ENCODE measurements around the gene SMC1B. TPM values are rescaled to one million over a fixed set of nuclear protein-coding genes. Genes with fewer than 3 reads are reported as not detected.

Gene SMC1B
- total RNA-seq, 1 experiment from 2014 or later = not detected

- TSS peak; percentile 24 for BruUV-seq (replicated peaks)
These were observed 71.9 kb downstream of the SMC1B start for GRCh38 chr22:45341498-45341897.

GRCh38 chr22:45340323-45340722, 73.1 kb downstream of the SMC1B start:
- intact Hi-C loops (cut with micrococcal nuclease; ENCODE audit: unreplicated experiment) = no loop called here
- Mint-ChIP-seq H3K36me3 (ENCODE audit: insufficient read depth, unreplicated experiment) (peaks cover 19% of the 10 kb centered on the region), H3K4me3 (ENCODE audit: low read depth, unreplicated experiment) (no peak overlapping the region), H3K27me3 (ENCODE audit: unreplicated experiment) (no peaks in the 10 kb centered on the region), H3K27ac (ENCODE audit: unreplicated experiment) (no peak overlapping the region), H3K9me3 (ENCODE audit: low read depth, unreplicated experiment) (no peaks in the 10 kb centered on the region), H3K4me1 (ENCODE audit: low read depth, unreplicated experiment) (no peaks in the 10 kb centered on the region)
- DNase-seq = no peak
- no TSS peak for BruUV-seq (replicated peaks)
- TF ChIP-seq, protein P1, sequence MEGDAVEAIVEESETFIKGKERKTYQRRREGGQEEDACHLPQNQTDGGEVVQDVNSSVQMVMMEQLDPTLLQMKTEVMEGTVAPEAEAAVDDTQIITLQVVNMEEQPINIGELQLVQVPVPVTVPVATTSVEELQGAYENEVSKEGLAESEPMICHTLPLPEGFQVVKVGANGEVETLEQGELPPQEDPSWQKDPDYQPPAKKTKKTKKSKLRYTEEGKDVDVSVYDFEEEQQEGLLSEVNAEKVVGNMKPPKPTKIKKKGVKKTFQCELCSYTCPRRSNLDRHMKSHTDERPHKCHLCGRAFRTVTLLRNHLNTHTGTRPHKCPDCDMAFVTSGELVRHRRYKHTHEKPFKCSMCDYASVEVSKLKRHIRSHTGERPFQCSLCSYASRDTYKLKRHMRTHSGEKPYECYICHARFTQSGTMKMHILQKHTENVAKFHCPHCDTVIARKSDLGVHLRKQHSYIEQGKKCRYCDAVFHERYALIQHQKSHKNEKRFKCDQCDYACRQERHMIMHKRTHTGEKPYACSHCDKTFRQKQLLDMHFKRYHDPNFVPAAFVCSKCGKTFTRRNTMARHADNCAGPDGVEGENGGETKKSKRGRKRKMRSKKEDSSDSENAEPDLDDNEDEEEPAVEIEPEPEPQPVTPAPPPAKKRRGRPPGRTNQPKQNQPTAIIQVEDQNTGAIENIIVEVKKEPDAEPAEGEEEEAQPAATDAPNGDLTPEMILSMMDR (IDR thresholded peaks at IDR 0.05; ENCODE audit: unreplicated experiment) = no peak
- CTCF ChIA-PET = no interaction called here

More at GRCh38 chr22:45341498-45341897, 71.9 kb downstream of the SMC1B start:
- Mint-ChIP-seq H3K27ac (ENCODE audit: unreplicated experiment) (no peak overlapping the region), H3K4me1 (ENCODE audit: low read depth, unreplicated experiment) (no peaks in the 10 kb centered on the region), H3K27me3 (ENCODE audit: unreplicated experiment) (no peaks in the 10 kb centered on the region), H3K36me3 (ENCODE audit: insufficient read depth, unreplicated experiment) (peaks cover 19% of the 10 kb centered on the region), H3K9me3 (ENCODE audit: low read depth, unreplicated experiment) (no peaks in the 10 kb centered on the region), H3K4me3 (ENCODE audit: low read depth, unreplicated experiment) (no peak overlapping the region)
- intact Hi-C loops (cut with micrococcal nuclease; ENCODE audit: unreplicated experiment) = no loop called here
- DNase-seq = no peak
- CTCF ChIA-PET = no interaction called here
- TF ChIP-seq, protein P1 (IDR thresholded peaks at IDR 0.05; ENCODE audit: unreplicated experiment) = no peak

GRCh38 chr22:45338795-45339194, 74.6 kb downstream of the SMC1B start:
- H3K27ac Mint-ChIP-seq (ENCODE audit: unreplicated experiment) = no peak overlapping the region
- H3K9me3 Mint-ChIP-seq (ENCODE audit: low read depth, unreplicated experiment) = no peaks in the 10 kb centered on the region
- DNase-seq = no peak
- H3K36me3 Mint-ChIP-seq (ENCODE audit: insufficient read depth, unreplicated experiment) = peaks cover 19% of the 10 kb centered on the region
- CTCF ChIA-PET = interaction anchor here (0.8 kb wide), 1 partner anchor 63 kb away, joined by 3 read pairs; no protein-coding TSS in a partner anchor
- no peak overlapping the region for H3K4me3 Mint-ChIP-seq (ENCODE audit: low read depth, unreplicated experiment)
- BruUV-seq (replicated peaks) = no TSS peak
- intact Hi-C loops (cut with micrococcal nuclease; ENCODE audit: unreplicated experiment) = no loop called here
- no peaks in the 10 kb centered on the region for H3K27me3 Mint-ChIP-seq (ENCODE audit: unreplicated experiment)
- TF ChIP-seq, protein P1 (IDR thresholded peaks at IDR 0.05; ENCODE audit: unreplicated experiment) = no peak
- H3K4me1 Mint-ChIP-seq (ENCODE audit: low read depth, unreplicated experiment) = no peaks in the 10 kb centered on the region

DNA sequence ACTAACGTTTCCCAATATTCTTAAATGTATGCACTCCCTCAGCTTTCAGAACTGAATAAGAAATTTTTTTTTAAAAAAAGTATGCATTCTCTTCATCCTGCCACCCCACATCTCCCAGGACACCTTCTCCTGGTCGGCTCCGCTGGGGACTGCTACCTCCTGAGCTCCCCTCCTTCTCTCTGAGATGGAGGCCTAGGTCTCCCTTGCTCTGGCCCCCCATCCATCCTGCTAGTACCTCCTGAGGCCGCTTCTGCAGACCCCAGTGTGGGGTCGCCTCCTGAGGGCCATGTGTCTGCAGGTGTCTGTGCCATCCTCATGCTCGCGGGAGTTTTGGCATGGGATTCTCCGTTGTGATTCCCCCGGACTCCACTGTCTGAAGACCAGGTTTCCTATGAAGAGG, 75.9 kb downstream of the SMC1B start:
- Mint-ChIP-seq H3K4me1 (ENCODE audit: low read depth, unreplicated experiment) (no peaks in the 10 kb centered on the region), H3K27ac (ENCODE audit: unreplicated experiment) (no peak overlapping the region), H3K27me3 (ENCODE audit: unreplicated experiment) (no peaks in the 10 kb centered on the region), H3K9me3 (ENCODE audit: low read depth, unreplicated experiment) (no peaks in the 10 kb centered on the region), H3K36me3 (ENCODE audit: insufficient read depth, unreplicated experiment) (peaks cover 19% of the 10 kb centered on the region), H3K4me3 (ENCODE audit: low read depth, unreplicated experiment) (no peak overlapping the region)
- intact Hi-C loops (cut with micrococcal nuclease; ENCODE audit: unreplicated experiment) = no loop called here
- DNase-seq = no peak
- CTCF ChIA-PET = no interaction called here
- no TSS peak for BruUV-seq (replicated peaks)
- TF ChIP-seq, protein P1 (IDR thresholded peaks at IDR 0.05; ENCODE audit: unreplicated experiment) = no peak
